ENCODE results near the gene TBCE. TPM values are rescaled to one million over a fixed set of nuclear protein-coding genes. Genes with fewer than 3 reads are reported as not detected.

Gene TBCE
- total and polyA plus RNA-seq, 9 of the 15 experiments (the other 6 are each of a cell fraction or from before 2014, with no cell fraction given), result 52.6 to 92.1 (median 82.1) TPM

DNA sequence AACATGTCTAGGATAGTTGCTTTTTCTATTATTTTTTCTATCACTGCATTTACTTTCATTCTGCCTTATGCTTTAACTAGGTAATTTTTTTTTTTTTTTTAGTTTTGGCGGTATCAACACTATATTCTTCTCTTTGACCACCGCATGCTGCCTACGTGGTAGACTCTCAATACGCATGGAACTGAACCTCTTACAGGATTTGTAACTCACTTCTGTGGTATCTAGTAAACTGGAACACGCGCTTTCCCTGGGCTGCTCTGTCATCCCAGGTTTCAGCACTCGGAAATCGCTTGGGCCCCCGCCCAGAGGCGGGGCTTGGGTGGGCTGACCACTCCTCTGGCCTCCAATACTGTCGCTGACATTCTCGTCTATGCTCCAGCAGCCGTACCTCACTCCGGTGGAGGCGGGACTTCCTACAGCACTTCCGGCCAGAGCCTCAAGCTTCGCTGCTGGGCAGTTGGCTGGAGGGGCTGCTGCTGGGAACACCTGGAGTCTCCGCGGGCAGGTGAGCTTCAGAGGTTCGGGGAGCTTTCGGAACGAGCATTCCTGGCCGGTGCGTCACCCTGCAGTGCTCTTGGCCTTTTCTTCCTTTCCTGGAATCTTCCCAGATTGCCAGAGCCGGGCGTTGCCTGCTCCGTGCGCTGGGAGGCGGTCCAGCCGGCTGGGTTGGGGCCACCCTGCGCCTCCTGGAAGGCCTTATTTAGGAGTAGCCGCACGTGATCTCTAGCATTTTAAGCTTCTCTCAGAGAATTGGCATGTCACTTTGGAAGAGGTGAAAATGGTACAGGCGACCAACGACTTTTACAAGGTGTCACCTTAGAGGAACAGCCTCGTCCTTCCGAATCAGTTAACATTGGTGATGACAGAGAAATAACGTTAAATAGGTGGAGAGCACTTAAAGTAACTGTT lies at the start of gene TBCE (continued):
- TF ChIP-seq, protein P1, sequence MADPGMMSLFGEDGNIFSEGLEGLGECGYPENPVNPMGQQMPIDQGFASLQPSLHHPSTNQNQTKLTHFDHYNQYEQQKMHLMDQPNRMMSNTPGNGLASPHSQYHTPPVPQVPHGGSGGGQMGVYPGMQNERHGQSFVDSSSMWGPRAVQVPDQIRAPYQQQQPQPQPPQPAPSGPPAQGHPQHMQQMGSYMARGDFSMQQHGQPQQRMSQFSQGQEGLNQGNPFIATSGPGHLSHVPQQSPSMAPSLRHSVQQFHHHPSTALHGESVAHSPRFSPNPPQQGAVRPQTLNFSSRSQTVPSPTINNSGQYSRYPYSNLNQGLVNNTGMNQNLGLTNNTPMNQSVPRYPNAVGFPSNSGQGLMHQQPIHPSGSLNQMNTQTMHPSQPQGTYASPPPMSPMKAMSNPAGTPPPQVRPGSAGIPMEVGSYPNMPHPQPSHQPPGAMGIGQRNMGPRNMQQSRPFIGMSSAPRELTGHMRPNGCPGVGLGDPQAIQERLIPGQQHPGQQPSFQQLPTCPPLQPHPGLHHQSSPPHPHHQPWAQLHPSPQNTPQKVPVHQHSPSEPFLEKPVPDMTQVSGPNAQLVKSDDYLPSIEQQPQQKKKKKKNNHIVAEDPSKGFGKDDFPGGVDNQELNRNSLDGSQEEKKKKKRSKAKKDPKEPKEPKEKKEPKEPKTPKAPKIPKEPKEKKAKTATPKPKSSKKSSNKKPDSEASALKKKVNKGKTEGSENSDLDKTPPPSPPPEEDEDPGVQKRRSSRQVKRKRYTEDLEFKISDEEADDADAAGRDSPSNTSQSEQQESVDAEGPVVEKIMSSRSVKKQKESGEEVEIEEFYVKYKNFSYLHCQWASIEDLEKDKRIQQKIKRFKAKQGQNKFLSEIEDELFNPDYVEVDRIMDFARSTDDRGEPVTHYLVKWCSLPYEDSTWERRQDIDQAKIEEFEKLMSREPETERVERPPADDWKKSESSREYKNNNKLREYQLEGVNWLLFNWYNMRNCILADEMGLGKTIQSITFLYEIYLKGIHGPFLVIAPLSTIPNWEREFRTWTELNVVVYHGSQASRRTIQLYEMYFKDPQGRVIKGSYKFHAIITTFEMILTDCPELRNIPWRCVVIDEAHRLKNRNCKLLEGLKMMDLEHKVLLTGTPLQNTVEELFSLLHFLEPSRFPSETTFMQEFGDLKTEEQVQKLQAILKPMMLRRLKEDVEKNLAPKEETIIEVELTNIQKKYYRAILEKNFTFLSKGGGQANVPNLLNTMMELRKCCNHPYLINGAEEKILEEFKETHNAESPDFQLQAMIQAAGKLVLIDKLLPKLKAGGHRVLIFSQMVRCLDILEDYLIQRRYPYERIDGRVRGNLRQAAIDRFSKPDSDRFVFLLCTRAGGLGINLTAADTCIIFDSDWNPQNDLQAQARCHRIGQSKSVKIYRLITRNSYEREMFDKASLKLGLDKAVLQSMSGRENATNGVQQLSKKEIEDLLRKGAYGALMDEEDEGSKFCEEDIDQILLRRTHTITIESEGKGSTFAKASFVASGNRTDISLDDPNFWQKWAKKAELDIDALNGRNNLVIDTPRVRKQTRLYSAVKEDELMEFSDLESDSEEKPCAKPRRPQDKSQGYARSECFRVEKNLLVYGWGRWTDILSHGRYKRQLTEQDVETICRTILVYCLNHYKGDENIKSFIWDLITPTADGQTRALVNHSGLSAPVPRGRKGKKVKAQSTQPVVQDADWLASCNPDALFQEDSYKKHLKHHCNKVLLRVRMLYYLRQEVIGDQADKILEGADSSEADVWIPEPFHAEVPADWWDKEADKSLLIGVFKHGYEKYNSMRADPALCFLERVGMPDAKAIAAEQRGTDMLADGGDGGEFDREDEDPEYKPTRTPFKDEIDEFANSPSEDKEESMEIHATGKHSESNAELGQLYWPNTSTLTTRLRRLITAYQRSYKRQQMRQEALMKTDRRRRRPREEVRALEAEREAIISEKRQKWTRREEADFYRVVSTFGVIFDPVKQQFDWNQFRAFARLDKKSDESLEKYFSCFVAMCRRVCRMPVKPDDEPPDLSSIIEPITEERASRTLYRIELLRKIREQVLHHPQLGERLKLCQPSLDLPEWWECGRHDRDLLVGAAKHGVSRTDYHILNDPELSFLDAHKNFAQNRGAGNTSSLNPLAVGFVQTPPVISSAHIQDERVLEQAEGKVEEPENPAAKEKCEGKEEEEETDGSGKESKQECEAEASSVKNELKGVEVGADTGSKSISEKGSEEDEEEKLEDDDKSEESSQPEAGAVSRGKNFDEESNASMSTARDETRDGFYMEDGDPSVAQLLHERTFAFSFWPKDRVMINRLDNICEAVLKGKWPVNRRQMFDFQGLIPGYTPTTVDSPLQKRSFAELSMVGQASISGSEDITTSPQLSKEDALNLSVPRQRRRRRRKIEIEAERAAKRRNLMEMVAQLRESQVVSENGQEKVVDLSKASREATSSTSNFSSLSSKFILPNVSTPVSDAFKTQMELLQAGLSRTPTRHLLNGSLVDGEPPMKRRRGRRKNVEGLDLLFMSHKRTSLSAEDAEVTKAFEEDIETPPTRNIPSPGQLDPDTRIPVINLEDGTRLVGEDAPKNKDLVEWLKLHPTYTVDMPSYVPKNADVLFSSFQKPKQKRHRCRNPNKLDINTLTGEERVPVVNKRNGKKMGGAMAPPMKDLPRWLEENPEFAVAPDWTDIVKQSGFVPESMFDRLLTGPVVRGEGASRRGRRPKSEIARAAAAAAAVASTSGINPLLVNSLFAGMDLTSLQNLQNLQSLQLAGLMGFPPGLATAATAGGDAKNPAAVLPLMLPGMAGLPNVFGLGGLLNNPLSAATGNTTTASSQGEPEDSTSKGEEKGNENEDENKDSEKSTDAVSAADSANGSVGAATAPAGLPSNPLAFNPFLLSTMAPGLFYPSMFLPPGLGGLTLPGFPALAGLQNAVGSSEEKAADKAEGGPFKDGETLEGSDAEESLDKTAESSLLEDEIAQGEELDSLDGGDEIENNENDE (IDR thresholded peaks at IDR 0.05; ENCODE audit: low read depth, low read length), result no peak
- TF ChIP-seq KAT2B (IDR thresholded peaks at IDR 0.05; ENCODE audit: low read depth, low read length) (no peak), KDM2B (CRISPR knock-in tag; IDR thresholded peaks at IDR 0.05) (peak; percentile 43; the same call in 1 of the 2 replicates), NUFIP1 (IDR thresholded peaks at IDR 0.05; ENCODE audit: partially characterized antibody) (peak; percentile 45), MAFG (tag; conservative IDR thresholded peaks at IDR 0.05) (0 out of 2 replicates have a peak, but pooled peaks have one; percentile 34), HMG20A (CRISPR knock-in tag; conservative IDR thresholded peaks at IDR 0.05) (no peak), CBX5 (IDR thresholded peaks at IDR 0.05; ENCODE audit: borderline replicate concordance, low read depth) (no peak), DDX20 (tag; IDR thresholded peaks at IDR 0.05; ENCODE audit: low read depth) (no peak), ZZZ3 (IDR thresholded peaks at IDR 0.05) (no peak), ZNF140 (CRISPR knock-in tag; IDR thresholded peaks at IDR 0.05) (no peak)
- TF ChIP-seq, protein P2, sequence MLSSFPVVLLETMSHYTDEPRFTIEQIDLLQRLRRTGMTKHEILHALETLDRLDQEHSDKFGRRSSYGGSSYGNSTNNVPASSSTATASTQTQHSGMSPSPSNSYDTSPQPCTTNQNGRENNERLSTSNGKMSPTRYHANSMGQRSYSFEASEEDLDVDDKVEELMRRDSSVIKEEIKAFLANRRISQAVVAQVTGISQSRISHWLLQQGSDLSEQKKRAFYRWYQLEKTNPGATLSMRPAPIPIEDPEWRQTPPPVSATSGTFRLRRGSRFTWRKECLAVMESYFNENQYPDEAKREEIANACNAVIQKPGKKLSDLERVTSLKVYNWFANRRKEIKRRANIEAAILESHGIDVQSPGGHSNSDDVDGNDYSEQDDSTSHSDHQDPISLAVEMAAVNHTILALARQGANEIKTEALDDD (IDR thresholded peaks at IDR 0.05), result peak; percentile 62
- TF ChIP-seq, protein P3, sequence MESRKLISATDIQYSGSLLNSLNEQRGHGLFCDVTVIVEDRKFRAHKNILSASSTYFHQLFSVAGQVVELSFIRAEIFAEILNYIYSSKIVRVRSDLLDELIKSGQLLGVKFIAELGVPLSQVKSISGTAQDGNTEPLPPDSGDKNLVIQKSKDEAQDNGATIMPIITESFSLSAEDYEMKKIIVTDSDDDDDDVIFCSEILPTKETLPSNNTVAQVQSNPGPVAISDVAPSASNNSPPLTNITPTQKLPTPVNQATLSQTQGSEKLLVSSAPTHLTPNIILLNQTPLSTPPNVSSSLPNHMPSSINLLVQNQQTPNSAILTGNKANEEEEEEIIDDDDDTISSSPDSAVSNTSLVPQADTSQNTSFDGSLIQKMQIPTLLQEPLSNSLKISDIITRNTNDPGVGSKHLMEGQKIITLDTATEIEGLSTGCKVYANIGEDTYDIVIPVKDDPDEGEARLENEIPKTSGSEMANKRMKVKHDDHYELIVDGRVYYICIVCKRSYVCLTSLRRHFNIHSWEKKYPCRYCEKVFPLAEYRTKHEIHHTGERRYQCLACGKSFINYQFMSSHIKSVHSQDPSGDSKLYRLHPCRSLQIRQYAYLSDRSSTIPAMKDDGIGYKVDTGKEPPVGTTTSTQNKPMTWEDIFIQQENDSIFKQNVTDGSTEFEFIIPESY (CRISPR knock-in tag; IDR thresholded peaks at IDR 0.05), result no peak
